ENCODE measurements around the gene FAM149B1.

The FAM149B1 gene

GRCh38 chr10:73287441-73287840, 119.5 kb downstream of the FAM149B1 start:
- ATAC-seq: no peak

GRCh38 chr10:73289958-73290357, 122.0 kb downstream of the FAM149B1 start:
- no peak for ATAC-seq

GRCh38 chr10:73293461-73293860, 125.5 kb downstream of the FAM149B1 start:
- no peak for ATAC-seq

Measured in activated CD4-positive, CD25-positive, alpha-beta regulatory T cell treated with anti-CD3 and anti-CD28 coated beads, Interleukin-2, amount 50 U/mL, for 24 hours (primary cell).